OCI-LY1 (cell line): ENCODE data around the gene IQSEC3.

Experiments
- H2AFZ ChIP-seq: fragments of 200-600 bp; sonication (generic), shearing (Covaris generic); 2 replicates; pipeline ENCODE4 v1.6.0; 2014; ENCODE audit warnings: antibody characterized with exemption, mild to moderate bottlenecking, low read length
- H3F3A ChIP-seq: fragments of 200-600 bp; sonication (generic), shearing (Covaris generic); 2 replicates; pipeline ENCODE4 v1.6.0; 2014; ENCODE audit warnings: mild to moderate bottlenecking, antibody characterized with exemption, low read length, moderate library complexity; ENCODE audit not compliant: insufficient read depth
- H3K27ac ChIP-seq: fragments of 200-600 bp; sonication (generic); 2 replicates; pipeline ENCODE4 v1.5.1; 2014; ENCODE audit warnings: low read length, mixed run types, mild to moderate bottlenecking, low read depth; ENCODE audit not compliant: poor library complexity, severe bottlenecking
- H3K27me3 ChIP-seq: fragments of 200-600 bp; sonication (generic); 2 replicates; pipeline ENCODE4 v1.6.0; 2014; ENCODE audit warnings: antibody characterized with exemption, mild to moderate bottlenecking, low read length, moderate library complexity; ENCODE audit not compliant: insufficient read depth
- H3K36me3 ChIP-seq: fragments of 200-600 bp; sonication (generic); 2 replicates; pipeline ENCODE4 v1.6.1; 2014; ENCODE audit warnings: mild to moderate bottlenecking, antibody characterized with exemption, low read length, moderate library complexity, mixed read lengths; ENCODE audit not compliant: insufficient read depth
- H3K4me1 ChIP-seq: fragments of 200-600 bp; sonication (generic); 2 replicates; pipeline ENCODE4 v1.5.1; 2014; ENCODE audit warnings: mild to moderate bottlenecking, low read length, moderate library complexity; ENCODE audit not compliant: insufficient read depth, severe bottlenecking
- H3K4me2 ChIP-seq: fragments of 200-600 bp; sonication (generic), shearing (Covaris generic); 2 replicates; pipeline ENCODE4 v1.6.1; 2014; ENCODE audit warnings: low read length
- H3K4me3 ChIP-seq: fragments of 200-600 bp; sonication (generic); 2 replicates; pipeline ENCODE4 v1.5.1; 2014; ENCODE audit warnings: low read length, low read depth, mild to moderate bottlenecking, mixed read lengths; ENCODE audit not compliant: poor library complexity, severe bottlenecking
- H3K79me2 ChIP-seq: fragments of 200-600 bp; shearing (Covaris generic); 2 replicates; pipeline ENCODE4 v1.6.1; 2016; ENCODE audit warnings: mixed run types, low read length, mixed read lengths; ENCODE audit not compliant: insufficient read depth
- H3K9ac ChIP-seq: fragments of 200-600 bp; sonication (generic), shearing (Covaris generic); 2 replicates; pipeline ENCODE4 v1.6.1; 2014; ENCODE audit warnings: mild to moderate bottlenecking, low read length, mixed read lengths
- H3K9me2 ChIP-seq: fragments of 200-600 bp; sonication (generic), shearing (Covaris generic); 2 replicates; pipeline ENCODE4 v1.6.1; 2014; ENCODE audit warnings: low read depth, mild to moderate bottlenecking, low read length, mixed read lengths
- H3K9me3 ChIP-seq: fragments of 200-600 bp; shearing (Covaris generic); 2 replicates; pipeline ENCODE4 v1.6.1; 2014; ENCODE audit warnings: low read length, mixed read lengths
- H4K20me1 ChIP-seq: fragments of 200-600 bp; sonication (generic), shearing (Covaris generic); 2 replicates; pipeline ENCODE4 v1.6.0; 2016; ENCODE audit warnings: mild to moderate bottlenecking, low read length; ENCODE audit not compliant: insufficient read depth
- EZH2 ChIP-seq: fragments of 200-600 bp; sonication (generic), shearing (Covaris generic); IDR thresholded peaks from 2 replicates; pipeline ENCODE4 v1.8.0; 2017; ENCODE audit warnings: borderline replicate concordance, mixed run types, mild to moderate bottlenecking, antibody characterized with exemption, low read length, moderate library complexity, mixed read lengths
- TF ChIP-seq, protein P1 (sequence below): fragments of 200-600 bp; sonication (generic), shearing (Covaris generic); IDR thresholded peaks from 2 replicates; pipeline ENCODE4 v1.5.1; 2017; ENCODE audit warnings: mild to moderate bottlenecking, antibody characterized with exemption, low read length, moderate library complexity, mixed read lengths

Gene IQSEC3

GRCh38 chr12:128079-128478 is 61.5 kb downstream of the IQSEC3 start:
- H3K4me3 ChIP-seq: no peak overlapping the region
- TF ChIP-seq, protein P1, sequence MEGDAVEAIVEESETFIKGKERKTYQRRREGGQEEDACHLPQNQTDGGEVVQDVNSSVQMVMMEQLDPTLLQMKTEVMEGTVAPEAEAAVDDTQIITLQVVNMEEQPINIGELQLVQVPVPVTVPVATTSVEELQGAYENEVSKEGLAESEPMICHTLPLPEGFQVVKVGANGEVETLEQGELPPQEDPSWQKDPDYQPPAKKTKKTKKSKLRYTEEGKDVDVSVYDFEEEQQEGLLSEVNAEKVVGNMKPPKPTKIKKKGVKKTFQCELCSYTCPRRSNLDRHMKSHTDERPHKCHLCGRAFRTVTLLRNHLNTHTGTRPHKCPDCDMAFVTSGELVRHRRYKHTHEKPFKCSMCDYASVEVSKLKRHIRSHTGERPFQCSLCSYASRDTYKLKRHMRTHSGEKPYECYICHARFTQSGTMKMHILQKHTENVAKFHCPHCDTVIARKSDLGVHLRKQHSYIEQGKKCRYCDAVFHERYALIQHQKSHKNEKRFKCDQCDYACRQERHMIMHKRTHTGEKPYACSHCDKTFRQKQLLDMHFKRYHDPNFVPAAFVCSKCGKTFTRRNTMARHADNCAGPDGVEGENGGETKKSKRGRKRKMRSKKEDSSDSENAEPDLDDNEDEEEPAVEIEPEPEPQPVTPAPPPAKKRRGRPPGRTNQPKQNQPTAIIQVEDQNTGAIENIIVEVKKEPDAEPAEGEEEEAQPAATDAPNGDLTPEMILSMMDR: no peak
- no peak for TF ChIP-seq EZH2
- no peaks in the 10 kb centered on the region for H3K36me3 ChIP-seq
- no peak overlapping the region for H3K4me2 ChIP-seq
- no peaks in the 10 kb centered on the region for H3K4me1 ChIP-seq
- H4K20me1 ChIP-seq: no peaks in the 10 kb centered on the region
- H3K27ac ChIP-seq: no peak overlapping the region
- H2AFZ ChIP-seq: no peak overlapping the region
- H3K9me2 ChIP-seq: no peaks in the 10 kb centered on the region
- no peaks in the 10 kb centered on the region for H3K79me2 ChIP-seq
- no peaks in the 10 kb centered on the region for H3F3A ChIP-seq
- H3K27me3 ChIP-seq: no peaks in the 10 kb centered on the region; the same call in 1 of the 2 replicates
- no peaks in the 10 kb centered on the region for H3K9me3 ChIP-seq
- no peak overlapping the region for H3K9ac ChIP-seq

GRCh38 chr12:129001-129400 is 62.4 kb downstream of the IQSEC3 start:
- Histone ChIP-seq H3K4me3 (no peak overlapping the region), H3K4me1 (no peaks in the 10 kb centered on the region), H3K36me3 (no peaks in the 10 kb centered on the region), H3K9me2 (no peaks in the 10 kb centered on the region), H3K27me3 (no peaks in the 10 kb centered on the region; the same call in 1 of the 2 replicates), H3K9me3 (no peaks in the 10 kb centered on the region), H4K20me1 (no peaks in the 10 kb centered on the region), H3K4me2 (no peak overlapping the region), H3K79me2 (no peaks in the 10 kb centered on the region), H2AFZ (no peak overlapping the region), H3K27ac (no peak overlapping the region), H3F3A (no peaks in the 10 kb centered on the region), H3K9ac (no peak overlapping the region)
- TF ChIP-seq EZH2: no peak
- TF ChIP-seq, protein P1: no peak

GRCh38 chr12:130519-130918 is 64.0 kb downstream of the IQSEC3 start:
- Histone ChIP-seq H3K4me1 (no peaks in the 10 kb centered on the region), H2AFZ (no peak overlapping the region), H3K27me3 (peaks cover 5% of the 10 kb centered on the region; the same call in 1 of the 2 replicates), H3K4me2 (no peak overlapping the region), H3K27ac (no peak overlapping the region), H3K9me3 (no peaks in the 10 kb centered on the region), H3K36me3 (no peaks in the 10 kb centered on the region), H4K20me1 (no peaks in the 10 kb centered on the region), H3K9ac (no peak overlapping the region), H3K79me2 (no peaks in the 10 kb centered on the region), H3K4me3 (no peak overlapping the region), H3K9me2 (no peaks in the 10 kb centered on the region), H3F3A (no peaks in the 10 kb centered on the region)
- TF ChIP-seq EZH2: no peak
- TF ChIP-seq, protein P1: no peak
